ENCODE results near the gene TRRAP.
A peak's percentile ranks its signal among the peaks of the same experiment; 100 is the strongest.

The TRRAP gene

GRCh38 chr7:98993024-98993897, 114.9 kb downstream of the TRRAP start:
- no peak for TF ChIP-seq CTCF (conservative IDR thresholded peaks at IDR 0.05; ENCODE audit: control insufficient read depth, insufficient read depth, low read depth, low read length)
- no peak overlapping the region for H3K4me3 ChIP-seq (ENCODE audit: control insufficient read depth, low read depth, low read length)
- DNase-seq (ENCODE audit: low read depth) = no peak

DNA sequence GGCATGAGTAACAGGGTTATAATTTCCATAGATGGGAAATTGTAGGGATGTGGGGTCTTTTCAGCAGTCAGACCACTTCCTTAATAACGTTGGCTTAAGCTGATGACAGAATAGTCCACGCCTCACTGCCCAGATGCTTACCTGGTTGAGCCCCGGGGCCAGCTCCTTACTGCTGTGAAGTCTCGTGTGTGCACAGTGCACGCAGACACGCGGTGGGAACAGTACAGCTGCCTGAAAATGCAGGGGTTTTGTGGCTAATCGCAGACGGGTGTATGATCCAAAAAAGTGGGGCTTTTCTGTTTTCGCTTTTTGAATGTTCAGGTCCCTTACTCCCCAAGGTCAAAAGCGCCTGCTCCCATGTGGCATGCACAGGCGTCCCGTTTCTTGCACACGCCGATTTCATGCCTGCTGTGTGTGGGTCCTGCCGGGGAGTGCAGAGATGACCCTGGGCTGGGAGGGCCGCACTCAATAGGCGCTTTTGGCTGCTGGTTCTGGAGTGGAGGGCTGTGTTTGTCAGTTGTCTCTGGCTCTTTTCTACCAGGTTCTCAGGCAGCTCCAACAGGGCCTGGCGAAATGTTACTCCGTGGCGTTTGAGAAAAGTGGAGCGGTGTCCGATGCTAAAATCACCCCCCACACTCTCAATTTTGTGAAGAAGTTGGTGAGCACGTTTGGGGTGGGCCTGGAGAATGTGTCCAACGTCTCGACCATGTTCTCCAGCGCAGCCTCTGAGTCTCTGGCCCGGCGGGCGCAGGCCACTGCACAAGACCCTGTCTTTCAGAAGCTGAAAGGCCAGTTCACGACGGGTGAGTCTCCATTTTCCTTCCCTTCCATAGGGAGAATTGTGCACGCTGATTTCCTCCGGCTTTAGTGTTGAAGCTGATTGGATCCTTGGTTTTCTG, 116.0 kb downstream of the TRRAP start:
- TF ChIP-seq CTCF (conservative IDR thresholded peaks at IDR 0.05; ENCODE audit: control insufficient read depth, insufficient read depth, low read depth, low read length) = no peak
- no peak overlapping the region for H3K4me3 ChIP-seq (ENCODE audit: control insufficient read depth, low read depth, low read length)
- DNase-seq (ENCODE audit: low read depth) = no peak

GRCh38 chr7:98995111-98995510, 116.8 kb downstream of the TRRAP start:
- DNase-seq (ENCODE audit: low read depth) = no peak
- no peak overlapping the region for H3K4me3 ChIP-seq (ENCODE audit: control insufficient read depth, low read depth, low read length)
- TF ChIP-seq CTCF (conservative IDR thresholded peaks at IDR 0.05; ENCODE audit: control insufficient read depth, insufficient read depth, low read depth, low read length) = no peak

DNA sequence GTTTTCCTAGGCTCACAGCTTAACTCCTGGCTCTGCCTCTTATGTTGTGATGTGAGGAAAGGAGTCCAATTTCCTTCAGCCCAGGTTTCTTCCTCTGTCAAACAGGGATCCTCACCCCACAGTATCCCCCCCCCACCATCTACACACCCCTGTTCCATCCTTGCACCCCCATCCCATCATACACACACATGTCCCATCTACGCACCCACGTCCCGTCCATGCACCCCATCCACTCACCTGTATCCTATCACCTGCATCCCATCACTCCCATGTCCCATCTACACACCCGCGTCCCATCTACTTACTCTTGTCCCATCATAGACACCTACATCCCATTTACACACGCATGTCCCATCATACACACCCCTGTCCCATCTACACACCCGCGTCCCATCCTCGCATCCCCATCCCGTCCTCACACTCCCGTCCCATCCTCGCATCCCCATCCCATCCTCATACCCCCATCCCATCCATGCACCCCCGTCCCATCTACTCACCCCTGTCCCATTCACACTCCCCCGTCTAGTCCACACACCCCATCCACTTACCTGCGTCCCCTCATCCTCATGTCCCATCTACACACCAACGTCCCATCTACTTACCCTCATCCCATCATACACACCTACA, 117.3 kb downstream of the TRRAP start:
- TF ChIP-seq CTCF (conservative IDR thresholded peaks at IDR 0.05; ENCODE audit: control insufficient read depth, insufficient read depth, low read depth, low read length) = no peak
- DNase-seq (ENCODE audit: low read depth) = no peak
- no peak overlapping the region for H3K4me3 ChIP-seq (ENCODE audit: control insufficient read depth, low read depth, low read length)

GRCh38 chr7:98996150-98996552, 117.8 kb downstream of the TRRAP start:
- DNase-seq (ENCODE audit: low read depth) = no peak
- TF ChIP-seq CTCF (conservative IDR thresholded peaks at IDR 0.05; ENCODE audit: control insufficient read depth, insufficient read depth, low read depth, low read length) = no peak
- H3K4me3 ChIP-seq (ENCODE audit: control insufficient read depth, low read depth, low read length) = no peak overlapping the region

- DNase-seq (ENCODE audit: low read depth) = peak; percentile 28
- no peak overlapping the region for H3K4me3 ChIP-seq (ENCODE audit: control insufficient read depth, low read depth, low read length)
- TF ChIP-seq CTCF (conservative IDR thresholded peaks at IDR 0.05; ENCODE audit: control insufficient read depth, insufficient read depth, low read depth, low read length) = no peak
Measured at GRCh38 chr7:98997846-98998245, 119.5 kb downstream of the TRRAP start.

Measured in fibroblast of mammary gland (primary cell).